Loucy (cell line): ENCODE measurements around the gene TUT1.

Experiments used
- H2AFZ ChIP-seq: fragments of 200-600 bp; sonication (generic); 2 replicates; pipeline ENCODE4 v1.6.0; 2016; ENCODE audit warnings: antibody characterized with exemption, mild to moderate bottlenecking, low read length, moderate library complexity
- H3F3A ChIP-seq: fragments of 200-600 bp; 2 replicates; pipeline ENCODE4 v1.6.0; 2016; ENCODE audit warnings: antibody characterized with exemption, low read depth, mild to moderate bottlenecking
- H3K27me3 ChIP-seq: fragments of 200-600 bp; sonication (generic); 2 replicates; pipeline ENCODE4 v1.6.1; 2014; ENCODE audit warnings: low read length, mild to moderate bottlenecking; ENCODE audit not compliant: insufficient read depth, poor library complexity, severe bottlenecking
- H3K36me3 ChIP-seq: fragments of 200-600 bp; sonication (generic); 2 replicates; pipeline ENCODE4 v1.6.1; 2016; ENCODE audit warnings: low read length; ENCODE audit not compliant: insufficient read depth
- H3K4me1 ChIP-seq: fragments of 200-600 bp; sonication (generic); 2 replicates; pipeline ENCODE4 v1.5.1; 2014; ENCODE audit warnings: low read length, mild to moderate bottlenecking; ENCODE audit not compliant: insufficient read depth, poor library complexity, severe bottlenecking
- H3K4me2 ChIP-seq: fragments of 200-600 bp; sonication (generic); 2 replicates; pipeline ENCODE4 v1.6.0; 2014; ENCODE audit warnings: antibody characterized with exemption, low read length, low read depth, mild to moderate bottlenecking; ENCODE audit not compliant: poor library complexity, severe bottlenecking
- H3K4me3 ChIP-seq: fragments of 200-600 bp; sonication (generic); 2 replicates; pipeline ENCODE4 v1.5.1; 2014; ENCODE audit warnings: low read length, mild to moderate bottlenecking, mixed read lengths; ENCODE audit not compliant: poor library complexity, severe bottlenecking
- H3K79me2 ChIP-seq: fragments of 200-600 bp; sonication (generic); 2 replicates; pipeline ENCODE4 v1.6.1; 2014; ENCODE audit warnings: low read length; ENCODE audit not compliant: insufficient read depth
- H3K9ac ChIP-seq: fragments of 200-600 bp; sonication (generic); 2 replicates; pipeline ENCODE4 v1.6.0; 2014; ENCODE audit warnings: mild to moderate bottlenecking, low read depth, low read length, moderate library complexity; ENCODE audit not compliant: poor library complexity, severe bottlenecking
- H3K9me2 ChIP-seq: fragments of 200-600 bp; sonication (generic); replicated peaks from 2 replicates; pipeline ENCODE4 v1.6.1; 2016; ENCODE audit warnings: low read depth, low read length, mixed read lengths
- H3K9me3 ChIP-seq: fragments of 200-600 bp; sonication (generic); 2 replicates; pipeline ENCODE4 v1.6.1; 2014; ENCODE audit warnings: mild to moderate bottlenecking, antibody characterized with exemption, low read length, low read depth; ENCODE audit not compliant: insufficient read depth
- H4K20me1 ChIP-seq: fragments of 200-600 bp; sonication (generic); 2 replicates; pipeline ENCODE4 v1.6.0; 2014; ENCODE audit warnings: antibody characterized with exemption, low read length, mild to moderate bottlenecking; ENCODE audit not compliant: insufficient read depth, poor library complexity, severe bottlenecking
- CTCF ChIP-seq: fragments of 200-600 bp; sonication (generic); conservative IDR thresholded peaks from 2 replicates; pipeline ENCODE4 v1.5.1; 2014; ENCODE audit warnings: mild to moderate bottlenecking, antibody characterized with exemption, low read length
- EZH2phosphoT487 ChIP-seq: fragments of 200-600 bp; IDR thresholded peaks from 2 replicates; pipeline ENCODE4 v1.6.1; 2018; ENCODE audit warnings: antibody characterized with exemption, mild to moderate bottlenecking, moderate library complexity, borderline replicate concordance

The TUT1 gene

GRCh38 chr11:62540804-62541701, 50.3 kb downstream of the TUT1 start:
- peaks cover 54% of the 10 kb centered on the region for H3K4me1 ChIP-seq

GRCh38 chr11:62539238-62539925, 51.9 kb downstream of the TUT1 start:
- Histone ChIP-seq H3K36me3 (peaks cover 4% of the 10 kb centered on the region; the same call in 1 of the 2 replicates), H3K4me1 (peaks cover 44% of the 10 kb centered on the region), H3K79me2 (peaks cover 28% of the 10 kb centered on the region), H3K9me3 (no peaks in the 10 kb centered on the region), H4K20me1 (no peaks in the 10 kb centered on the region), H3K9me2 (no peaks in the 10 kb centered on the region), H2AFZ (no peak overlapping the region), H3F3A (no peaks in the 10 kb centered on the region), H3K4me2 (peak overlapping the region; percentile 36), H3K4me3 (no peak overlapping the region), H3K9ac (peak overlapping the region; percentile 35), H3K27me3 (no peaks in the 10 kb centered on the region)
- TF ChIP-seq EZH2phosphoT487 (no peak), CTCF (no peak)

More at GRCh38 chr11:62540804-62541701, 50.3 kb downstream of the TUT1 start:
- Histone ChIP-seq H3K4me2 (peak overlapping the region; percentile 89), H3K9ac (no peak overlapping the region), H3F3A (no peaks in the 10 kb centered on the region), H3K36me3 (no peaks in the 10 kb centered on the region), H3K4me3 (no peak overlapping the region), H2AFZ (no peak overlapping the region), H3K9me3 (no peaks in the 10 kb centered on the region), H4K20me1 (no peaks in the 10 kb centered on the region), H3K79me2 (peaks cover 32% of the 10 kb centered on the region), H3K27me3 (no peaks in the 10 kb centered on the region), H3K9me2 (no peaks in the 10 kb centered on the region)
- TF ChIP-seq CTCF (no peak), EZH2phosphoT487 (no peak)

- H3K9me3 ChIP-seq, result no peaks in the 10 kb centered on the region
- no peaks in the 10 kb centered on the region for H3F3A ChIP-seq
- no peak for TF ChIP-seq CTCF
- TF ChIP-seq EZH2phosphoT487, result no peak
- no peaks in the 10 kb centered on the region for H3K9me2 ChIP-seq
- H4K20me1 ChIP-seq, result no peaks in the 10 kb centered on the region
- H3K27me3 ChIP-seq, result no peaks in the 10 kb centered on the region
- peak overlapping the region; percentile 36 for H3K4me2 ChIP-seq
- H3K4me1 ChIP-seq, result peaks cover 37% of the 10 kb centered on the region
- H3K79me2 ChIP-seq, result peaks cover 28% of the 10 kb centered on the region
- H3K36me3 ChIP-seq, result peaks cover 11% of the 10 kb centered on the region; the same call in 1 of the 2 replicates
- H3K4me3 ChIP-seq, result no peak overlapping the region
- no peak overlapping the region for H2AFZ ChIP-seq
- H3K9ac ChIP-seq, result no peak overlapping the region
Measured at GRCh38 chr11:62538470-62539237, 52.7 kb downstream of the TUT1 start.
